GM18870 (cell line): Measurements from ENCODE around the gene IQSEC3.
"Not testable (repeated sequence)": the region's sequence is repeated elsewhere in the genome, so short reads cannot be mapped to it uniquely, and the experiment has no call there.

Experiments used
- ATAC-seq: cut with Tn5 transposase; IDR thresholded peaks from one replicate; pipeline ENCODE4 v1.9.1; 2021; ENCODE audit warnings: moderate library complexity; ENCODE audit not compliant: unreplicated experiment

IQSEC3 gene

GRCh38 chr12:66428-66781 lies at the start of gene IQSEC3:
IQSEC3 (plus strand) TSS chr12:66767; CDS start chr12:66883, 116 bp downstream.
- not testable (repeated sequence) for ATAC-seq

DNA sequence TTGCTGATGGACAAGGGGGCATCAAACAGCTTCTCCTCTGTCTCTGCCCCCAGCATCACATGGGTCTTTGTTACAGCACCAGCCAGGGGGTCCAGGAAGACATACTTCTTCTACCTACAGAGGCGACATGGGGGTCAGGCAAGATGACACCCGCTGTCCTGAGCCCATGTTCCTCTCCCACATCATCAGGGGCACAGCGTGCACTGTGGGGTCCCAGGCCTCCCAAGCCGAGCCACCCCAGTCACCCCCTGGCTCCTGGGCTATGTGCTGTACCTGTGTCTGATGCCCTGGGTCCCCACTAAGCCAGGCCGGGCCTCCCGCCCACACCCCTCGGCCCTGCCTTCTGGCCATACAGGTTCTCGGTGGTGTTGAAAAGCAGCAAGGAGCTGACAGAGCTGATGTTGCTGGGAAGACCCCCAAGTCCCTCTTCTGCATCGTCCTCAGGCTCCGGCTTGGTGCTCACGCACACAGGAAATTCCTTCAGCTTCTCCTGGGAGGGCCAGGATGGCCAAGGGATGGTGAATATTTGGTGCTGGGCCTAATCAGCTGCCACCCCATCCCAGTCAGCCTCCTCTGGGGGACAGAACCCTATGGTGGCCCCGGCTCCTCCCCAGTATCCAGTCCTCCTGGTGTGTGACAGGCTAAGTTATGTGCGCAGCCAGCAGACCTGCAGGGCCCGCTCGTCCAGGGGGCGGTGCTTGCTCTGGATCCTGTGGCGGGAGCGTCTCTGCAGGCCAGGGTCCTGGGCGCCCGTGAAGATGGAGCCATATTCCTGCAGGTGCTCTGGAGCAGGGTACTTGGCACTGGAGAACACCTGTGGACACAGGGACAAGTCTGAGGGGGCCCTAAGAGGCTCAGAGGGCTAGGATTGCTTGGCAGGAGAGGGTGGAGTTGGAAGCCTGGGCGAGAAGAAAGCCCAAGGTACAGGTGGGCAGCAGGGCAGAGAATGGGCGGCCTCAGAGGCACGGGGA lies 48.9 kb upstream of the IQSEC3 start:
- not testable (repeated sequence) for ATAC-seq

- not testable (repeated sequence) for ATAC-seq
Observed at GRCh38 chr12:18821-19567, 47.6 kb upstream of the IQSEC3 start.

DNA sequence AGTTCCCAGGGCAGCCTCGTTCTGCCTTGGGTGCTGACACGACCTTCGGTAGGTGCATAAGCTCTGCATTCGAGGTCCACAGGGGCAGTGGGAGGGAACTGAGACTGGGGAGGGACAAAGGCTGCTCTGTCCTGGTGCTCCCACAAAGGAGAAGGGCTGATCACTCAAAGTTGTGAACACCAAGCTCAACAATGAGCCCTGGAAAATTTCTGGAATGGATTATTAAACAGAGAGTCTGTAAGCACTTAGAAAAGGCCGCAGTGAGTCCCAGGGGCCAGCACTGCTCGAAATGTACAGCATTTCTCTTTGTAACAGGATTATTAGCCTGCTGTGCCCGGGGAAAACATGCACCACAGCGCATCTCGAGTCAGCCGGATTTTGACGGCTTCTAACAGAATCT lies 46.7 kb upstream of the IQSEC3 start:
- not testable (repeated sequence) for ATAC-seq

DNA sequence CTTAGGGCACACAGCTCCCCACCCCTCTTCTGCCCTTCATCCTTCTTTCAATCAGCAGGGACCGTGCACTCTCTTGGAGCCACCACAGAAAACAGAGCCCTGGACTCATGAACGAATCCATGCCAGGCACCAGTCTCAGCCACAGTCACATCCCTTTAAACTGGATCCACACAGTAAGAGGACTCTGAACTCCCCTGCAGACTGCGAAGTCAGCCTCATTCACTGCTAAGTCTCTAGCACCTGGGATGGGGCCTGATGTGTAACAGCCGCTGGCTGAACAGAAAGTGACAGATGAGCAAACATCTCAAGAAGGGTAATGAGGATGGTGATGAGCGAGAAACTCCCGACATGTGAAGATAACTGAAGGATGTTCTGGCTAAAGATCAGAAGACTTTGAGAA lies 45.8 kb upstream of the IQSEC3 start:
- ATAC-seq = no peak

DNA sequence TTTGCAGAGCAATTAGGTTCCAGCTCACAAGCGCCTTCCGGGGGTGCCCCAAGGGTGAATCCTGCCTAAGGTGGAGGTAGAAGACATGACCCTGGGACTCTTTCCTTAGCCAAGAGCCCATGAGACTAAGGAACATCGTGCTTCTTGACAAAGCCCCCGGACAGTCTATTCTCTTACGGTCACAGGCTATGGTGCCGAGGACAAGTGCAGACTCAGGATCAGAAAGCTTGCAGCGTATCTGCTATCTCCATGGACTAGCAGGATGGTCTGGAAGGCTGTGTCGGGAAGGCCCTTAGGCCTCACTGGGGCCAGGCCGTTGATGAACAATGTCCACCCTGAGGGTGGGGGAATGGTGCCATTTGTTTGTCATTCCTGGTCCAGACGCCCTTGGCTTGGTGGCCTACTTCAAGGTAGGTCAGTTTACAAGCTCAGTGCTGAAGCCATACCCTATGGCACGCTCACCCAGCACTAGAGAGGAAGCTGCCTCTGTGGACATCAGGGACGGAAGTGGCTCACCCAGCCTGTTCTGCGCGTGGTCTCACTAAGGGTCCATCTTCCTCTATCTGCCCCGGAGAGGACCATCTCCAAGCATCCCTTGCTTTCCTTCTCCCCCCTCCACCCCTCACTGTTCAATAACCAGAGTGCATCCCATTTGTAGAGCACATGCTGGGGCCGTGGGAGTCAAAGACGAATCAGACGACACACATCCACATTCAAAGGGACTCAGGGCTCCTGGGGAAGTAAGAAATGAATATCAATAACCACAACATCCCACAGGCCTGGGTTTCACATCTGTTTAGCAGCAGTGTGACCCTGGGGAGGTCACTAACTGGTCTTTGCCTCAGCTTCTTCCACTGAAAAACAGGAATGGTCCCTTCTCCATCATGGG lies 45.0 kb upstream of the IQSEC3 start:
- ATAC-seq = no peak

DNA sequence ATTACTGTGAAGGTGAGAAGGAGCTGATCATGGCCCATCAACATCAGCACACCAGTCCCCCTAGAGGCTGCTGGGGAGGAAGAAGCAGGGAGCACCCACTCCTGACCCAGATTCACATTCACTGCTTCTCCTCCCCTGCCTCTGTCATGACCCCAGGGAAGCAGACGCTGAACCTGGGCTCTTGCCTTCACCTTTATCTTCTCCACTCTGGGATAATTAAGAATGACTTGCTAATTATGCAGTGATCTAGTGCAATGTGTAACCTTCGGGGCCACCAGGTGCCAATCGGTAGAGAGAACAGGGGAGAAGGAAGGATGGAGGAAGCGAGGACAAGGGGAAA lies 44.4 kb upstream of the IQSEC3 start:
- ATAC-seq = no peak

GRCh38 chr12:22530-23201 lies 43.9 kb upstream of the IQSEC3 start:
- no peak for ATAC-seq

DNA sequence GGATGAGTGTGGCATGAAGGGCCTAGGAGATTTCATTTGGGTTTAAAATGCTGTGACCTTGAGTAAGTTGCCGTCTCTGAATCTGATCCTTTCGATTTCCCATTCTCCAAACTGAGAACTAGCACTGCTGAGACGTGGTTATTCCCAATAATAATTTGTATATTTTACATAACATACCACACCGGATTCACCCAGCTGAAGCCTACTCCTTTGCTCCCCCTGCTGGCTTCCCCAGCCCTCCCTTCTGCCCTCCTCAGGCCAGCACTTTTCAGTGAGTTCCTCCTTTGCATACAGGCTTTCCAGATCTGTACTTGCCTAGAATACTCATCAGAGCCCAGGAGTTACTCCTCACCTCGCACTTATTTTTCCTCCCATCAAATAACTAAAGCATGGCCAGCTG lies 38.7 kb upstream of the IQSEC3 start:
- ATAC-seq = not testable (repeated sequence)

DNA sequence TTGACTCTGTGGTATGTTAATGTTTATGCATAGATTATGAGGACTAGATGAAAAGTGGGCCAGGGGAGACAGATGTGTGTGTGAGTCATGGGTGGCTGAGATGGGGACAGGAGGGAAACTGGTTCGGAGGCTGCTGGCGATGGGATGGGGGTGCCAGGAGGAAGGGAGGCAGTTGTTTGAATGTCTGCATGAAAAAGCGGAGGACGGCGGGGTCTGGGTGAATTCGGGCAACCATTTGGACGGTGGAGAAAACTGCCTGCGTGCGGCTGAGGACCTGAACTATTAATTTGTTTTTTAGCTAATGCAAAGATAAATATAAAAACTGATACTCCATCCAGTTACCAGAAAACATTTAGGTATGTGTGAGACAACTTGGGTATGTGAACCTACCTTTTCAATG lies 27.8 kb upstream of the IQSEC3 start:
- not testable (repeated sequence) for ATAC-seq

DNA sequence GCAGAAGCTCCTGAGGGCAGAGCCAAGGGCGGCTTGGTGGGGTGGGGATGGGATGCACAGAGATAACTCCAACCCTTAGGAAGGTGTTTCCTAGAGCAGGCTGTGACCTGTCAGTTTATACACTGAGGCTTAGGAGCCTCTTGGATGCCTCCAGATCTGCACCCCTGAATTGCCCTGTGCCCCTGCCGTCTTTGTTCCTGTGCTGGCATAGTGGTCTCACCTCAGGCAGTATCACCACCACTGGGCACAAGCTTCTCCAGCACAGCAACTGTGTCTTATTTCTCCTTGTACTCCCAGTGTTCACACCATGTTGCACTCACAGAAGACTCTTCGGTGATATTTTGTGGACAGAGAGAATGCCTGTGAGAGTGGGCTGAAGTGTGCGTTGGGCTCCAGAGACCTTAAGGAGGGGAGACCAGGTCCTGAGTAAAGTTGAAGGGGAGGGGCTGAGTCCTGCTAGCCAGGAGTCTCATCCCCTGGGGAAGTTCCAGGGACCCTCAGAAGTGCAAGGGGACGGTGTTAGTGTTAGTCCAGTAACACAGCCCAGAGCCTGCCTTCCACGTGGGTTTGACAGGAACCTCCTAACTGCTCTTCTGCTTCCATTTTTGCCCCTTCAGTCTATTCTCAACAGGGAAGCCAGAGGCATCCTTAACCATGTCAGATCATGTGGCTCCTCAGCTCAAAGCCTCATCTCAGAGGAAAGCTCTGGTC lies 26.9 kb upstream of the IQSEC3 start:
- not testable (repeated sequence) for ATAC-seq

GRCh38 chr12:44352-44751 lies 22.2 kb upstream of the IQSEC3 start:
- ATAC-seq = not testable (repeated sequence)

DNA sequence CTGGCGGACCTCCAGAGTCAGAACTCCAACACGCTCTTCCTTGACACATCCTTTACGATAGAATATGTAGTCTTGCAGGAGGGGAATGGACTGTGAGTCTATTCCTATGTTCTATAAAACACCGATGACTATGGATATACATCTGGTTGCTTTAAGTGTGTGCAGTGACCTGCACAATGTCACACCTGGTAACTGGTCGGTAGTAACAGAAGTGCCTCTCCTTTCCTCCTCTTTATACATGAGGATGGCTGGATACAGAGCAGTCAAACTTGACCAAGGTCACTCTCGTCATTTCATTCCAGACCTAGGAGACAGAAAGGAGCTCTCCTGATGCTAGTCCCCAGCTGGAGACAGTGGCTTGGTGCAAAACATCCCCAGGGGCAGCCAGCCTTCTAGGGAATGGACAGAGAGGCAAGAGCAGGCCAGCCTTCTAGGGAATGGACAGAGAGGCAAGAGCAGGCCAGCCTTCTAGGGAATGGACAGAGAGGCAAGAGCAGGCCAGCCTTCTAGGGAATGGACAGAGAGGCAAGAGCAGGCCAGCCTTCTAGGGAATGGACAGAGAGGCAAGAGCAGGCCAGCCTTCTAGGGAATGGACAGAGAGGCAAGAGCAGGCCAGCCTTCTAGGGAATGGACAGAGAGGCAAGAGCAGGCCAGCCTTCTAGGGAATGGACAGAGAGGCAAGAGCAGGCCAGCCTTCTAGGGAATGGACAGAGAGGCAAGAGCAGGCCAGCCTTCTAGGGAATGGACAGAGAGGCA lies 21.2 kb upstream of the IQSEC3 start:
- not testable (repeated sequence) for ATAC-seq

GRCh38 chr12:45991-46358 lies 20.6 kb upstream of the IQSEC3 start:
- ATAC-seq = not testable (repeated sequence)

DNA sequence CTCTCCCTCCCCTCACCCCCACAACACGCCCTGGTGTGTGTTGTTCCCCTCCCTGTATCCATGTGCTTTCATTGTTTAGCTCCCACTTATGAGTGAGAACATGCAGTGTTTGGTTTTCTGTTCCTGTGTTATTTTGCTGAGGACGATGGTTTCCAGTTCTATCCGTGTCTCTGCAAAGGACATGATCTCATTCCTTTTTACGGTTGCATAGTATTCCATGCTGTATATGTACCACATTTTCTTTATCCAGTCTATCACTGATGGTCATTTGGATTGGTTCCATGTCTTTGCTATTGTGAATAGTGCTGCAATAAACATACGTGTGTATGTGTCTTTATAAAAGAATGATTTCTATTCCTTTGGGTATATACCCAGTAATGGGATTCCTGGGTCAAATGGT lies 20.0 kb upstream of the IQSEC3 start:
- not testable (repeated sequence) for ATAC-seq

DNA sequence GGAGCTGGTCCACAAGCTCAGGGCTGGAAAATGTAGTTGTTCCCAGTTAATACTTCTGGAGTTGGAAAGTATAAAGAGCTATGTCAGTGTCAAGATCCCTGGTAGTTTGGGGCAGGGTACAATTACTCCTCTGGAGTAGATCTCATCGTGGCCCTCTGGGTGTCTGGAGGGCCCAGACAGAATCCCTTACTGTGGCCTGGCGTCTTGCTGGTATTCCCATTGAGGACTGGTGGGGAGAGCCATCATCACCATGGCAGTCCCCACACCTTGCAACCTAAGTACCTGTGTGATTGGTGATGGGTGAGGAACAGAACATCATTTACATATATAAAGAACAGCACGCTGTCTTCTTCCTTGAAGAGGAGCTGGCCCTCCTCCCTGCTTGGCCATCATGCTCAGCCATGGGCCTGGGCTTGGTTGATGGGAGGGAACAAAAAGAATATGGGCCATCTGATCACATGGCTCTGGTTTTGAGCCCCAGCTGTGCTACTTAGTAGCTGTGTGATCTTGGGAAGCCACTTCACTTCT lies 18.8 kb upstream of the IQSEC3 start:
- not testable (repeated sequence) for ATAC-seq

DNA sequence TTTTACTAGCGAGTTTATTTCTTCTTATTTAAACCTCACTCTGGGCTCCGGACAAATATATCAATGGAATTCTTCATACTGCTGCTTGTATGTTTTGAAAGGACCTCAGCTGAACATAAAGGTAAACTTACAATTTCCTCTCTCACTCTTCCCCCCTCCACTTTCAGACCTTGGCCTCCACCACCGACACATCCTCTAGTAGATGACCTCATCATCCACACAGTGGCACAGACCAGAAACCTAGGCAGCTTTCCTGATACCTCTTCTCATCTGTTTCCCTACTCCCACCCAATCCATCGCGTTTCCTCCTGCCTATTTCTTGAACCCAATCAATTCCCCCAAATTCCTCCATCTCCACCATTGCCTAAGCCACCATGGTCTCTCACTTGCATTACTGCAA lies 17.4 kb upstream of the IQSEC3 start:
- ATAC-seq = not testable (repeated sequence)

GRCh38 chr12:51087-51486 lies 15.5 kb upstream of the IQSEC3 start:
- ATAC-seq = not testable (repeated sequence)

- ATAC-seq = not testable (repeated sequence)
Observed at GRCh38 chr12:51962-52361, 14.6 kb upstream of the IQSEC3 start.
